ENCODE measurements around the gene TTLL5.

Gene TTLL5

GRCh38 chr14:75944607-75945241, 283.7 kb downstream of the TTLL5 start:
- Histone ChIP-seq H3K27me3 (ENCODE audit: control insufficient read depth, insufficient read depth, low read length) (no peaks in the 10 kb centered on the region), H3K4me1 (ENCODE audit: control insufficient read depth, insufficient read depth, low read length) (no peaks in the 10 kb centered on the region), H3K36me3 (ENCODE audit: control insufficient read depth, insufficient read depth, low read length) (no peaks in the 10 kb centered on the region), H3K4me3 (ENCODE audit: low read length) (no peak overlapping the region), H3K9me3 (ENCODE audit: control insufficient read depth, low read length) (no peaks in the 10 kb centered on the region), H3K9ac (ENCODE audit: low read length) (no peak overlapping the region)

- Histone ChIP-seq H3K36me3 (ENCODE audit: control insufficient read depth, insufficient read depth, low read length) (no peaks in the 10 kb centered on the region), H3K9ac (ENCODE audit: low read length) (no peak overlapping the region), H3K9me3 (ENCODE audit: control insufficient read depth, low read length) (no peaks in the 10 kb centered on the region), H3K4me3 (ENCODE audit: low read length) (no peak overlapping the region), H3K4me1 (ENCODE audit: control insufficient read depth, insufficient read depth, low read length) (no peaks in the 10 kb centered on the region), H3K27me3 (ENCODE audit: control insufficient read depth, insufficient read depth, low read length) (no peaks in the 10 kb centered on the region)
These were observed 285.7 kb downstream of the TTLL5 start for GRCh38 chr14:75946785-75947184.

GRCh38 chr14:75952489-75952888, 291.4 kb downstream of the TTLL5 start:
- no peak overlapping the region for H3K4me3 ChIP-seq (ENCODE audit: low read length)
- no peak overlapping the region for H3K9ac ChIP-seq (ENCODE audit: low read length)
- no peaks in the 10 kb centered on the region for H3K4me1 ChIP-seq (ENCODE audit: control insufficient read depth, insufficient read depth, low read length)
- H3K27me3 ChIP-seq (ENCODE audit: control insufficient read depth, insufficient read depth, low read length): no peaks in the 10 kb centered on the region
- no peaks in the 10 kb centered on the region for H3K9me3 ChIP-seq (ENCODE audit: control insufficient read depth, low read length)
- H3K36me3 ChIP-seq (ENCODE audit: control insufficient read depth, insufficient read depth, low read length): no peaks in the 10 kb centered on the region

- H3K4me3 ChIP-seq (ENCODE audit: low read length): no peak overlapping the region
- H3K27me3 ChIP-seq (ENCODE audit: control insufficient read depth, insufficient read depth, low read length): no peaks in the 10 kb centered on the region
- H3K4me1 ChIP-seq (ENCODE audit: control insufficient read depth, insufficient read depth, low read length): no peaks in the 10 kb centered on the region
- no peaks in the 10 kb centered on the region for H3K9me3 ChIP-seq (ENCODE audit: control insufficient read depth, low read length)
- no peak overlapping the region for H3K9ac ChIP-seq (ENCODE audit: low read length)
- no peaks in the 10 kb centered on the region for H3K36me3 ChIP-seq (ENCODE audit: control insufficient read depth, insufficient read depth, low read length)
These were observed 298.0 kb downstream of the TTLL5 start for GRCh38 chr14:75959031-75959430.

- Histone ChIP-seq H3K9me3 (ENCODE audit: control insufficient read depth, low read length) (no peaks in the 10 kb centered on the region), H3K4me3 (ENCODE audit: low read length) (no peak overlapping the region), H3K4me1 (ENCODE audit: control insufficient read depth, insufficient read depth, low read length) (no peaks in the 10 kb centered on the region), H3K9ac (ENCODE audit: low read length) (no peak overlapping the region), H3K27me3 (ENCODE audit: control insufficient read depth, insufficient read depth, low read length) (no peaks in the 10 kb centered on the region), H3K36me3 (ENCODE audit: control insufficient read depth, insufficient read depth, low read length) (no peaks in the 10 kb centered on the region)
These were observed 299.2 kb downstream of the TTLL5 start for GRCh38 chr14:75960231-75960630.

GRCh38 chr14:75961662-75962061, 300.6 kb downstream of the TTLL5 start:
- H3K36me3 ChIP-seq (ENCODE audit: control insufficient read depth, insufficient read depth, low read length): no peaks in the 10 kb centered on the region
- no peaks in the 10 kb centered on the region for H3K9me3 ChIP-seq (ENCODE audit: control insufficient read depth, low read length)
- H3K4me3 ChIP-seq (ENCODE audit: low read length): no peak overlapping the region
- no peaks in the 10 kb centered on the region for H3K27me3 ChIP-seq (ENCODE audit: control insufficient read depth, insufficient read depth, low read length)
- no peak overlapping the region for H3K9ac ChIP-seq (ENCODE audit: low read length)
- no peaks in the 10 kb centered on the region for H3K4me1 ChIP-seq (ENCODE audit: control insufficient read depth, insufficient read depth, low read length)

GRCh38 chr14:75967866-75968265, 306.8 kb downstream of the TTLL5 start:
- H3K9ac ChIP-seq (ENCODE audit: low read length): no peak overlapping the region
- H3K4me3 ChIP-seq (ENCODE audit: low read length): no peak overlapping the region
- H3K36me3 ChIP-seq (ENCODE audit: control insufficient read depth, insufficient read depth, low read length): no peaks in the 10 kb centered on the region
- peaks cover 6% of the 10 kb centered on the region for H3K4me1 ChIP-seq (ENCODE audit: control insufficient read depth, insufficient read depth, low read length)
- H3K9me3 ChIP-seq (ENCODE audit: control insufficient read depth, low read length): no peaks in the 10 kb centered on the region
- no peaks in the 10 kb centered on the region for H3K27me3 ChIP-seq (ENCODE audit: control insufficient read depth, insufficient read depth, low read length)

GRCh38 chr14:75968456-75968855, 307.4 kb downstream of the TTLL5 start:
- Histone ChIP-seq H3K27me3 (ENCODE audit: control insufficient read depth, insufficient read depth, low read length) (no peaks in the 10 kb centered on the region), H3K9ac (ENCODE audit: low read length) (no peak overlapping the region), H3K36me3 (ENCODE audit: control insufficient read depth, insufficient read depth, low read length) (no peaks in the 10 kb centered on the region), H3K9me3 (ENCODE audit: control insufficient read depth, low read length) (no peaks in the 10 kb centered on the region), H3K4me1 (ENCODE audit: control insufficient read depth, insufficient read depth, low read length) (peaks cover 6% of the 10 kb centered on the region), H3K4me3 (ENCODE audit: low read length) (no peak overlapping the region)

GRCh38 chr14:75969126-75969525, 308.1 kb downstream of the TTLL5 start:
- no peaks in the 10 kb centered on the region for H3K27me3 ChIP-seq (ENCODE audit: control insufficient read depth, insufficient read depth, low read length)
- H3K4me1 ChIP-seq (ENCODE audit: control insufficient read depth, insufficient read depth, low read length): peaks cover 6% of the 10 kb centered on the region
- no peak overlapping the region for H3K9ac ChIP-seq (ENCODE audit: low read length)
- no peaks in the 10 kb centered on the region for H3K9me3 ChIP-seq (ENCODE audit: control insufficient read depth, low read length)
- H3K4me3 ChIP-seq (ENCODE audit: low read length): no peak overlapping the region
- no peaks in the 10 kb centered on the region for H3K36me3 ChIP-seq (ENCODE audit: control insufficient read depth, insufficient read depth, low read length)

- Histone ChIP-seq H3K4me1 (ENCODE audit: control insufficient read depth, insufficient read depth, low read length) (peaks cover 6% of the 10 kb centered on the region), H3K36me3 (ENCODE audit: control insufficient read depth, insufficient read depth, low read length) (no peaks in the 10 kb centered on the region), H3K4me3 (ENCODE audit: low read length) (no peak overlapping the region), H3K27me3 (ENCODE audit: control insufficient read depth, insufficient read depth, low read length) (no peaks in the 10 kb centered on the region), H3K9me3 (ENCODE audit: control insufficient read depth, low read length) (no peaks in the 10 kb centered on the region), H3K9ac (ENCODE audit: low read length) (no peak overlapping the region)
These were observed 308.8 kb downstream of the TTLL5 start for GRCh38 chr14:75969891-75970290.

- no peaks in the 10 kb centered on the region for H3K36me3 ChIP-seq (ENCODE audit: control insufficient read depth, insufficient read depth, low read length)
- H3K27me3 ChIP-seq (ENCODE audit: control insufficient read depth, insufficient read depth, low read length): no peaks in the 10 kb centered on the region
- H3K4me3 ChIP-seq (ENCODE audit: low read length): no peak overlapping the region
- H3K9me3 ChIP-seq (ENCODE audit: control insufficient read depth, low read length): no peaks in the 10 kb centered on the region
- H3K9ac ChIP-seq (ENCODE audit: low read length): no peak overlapping the region
- H3K4me1 ChIP-seq (ENCODE audit: control insufficient read depth, insufficient read depth, low read length): peaks cover 6% of the 10 kb centered on the region
These were observed 309.9 kb downstream of the TTLL5 start for GRCh38 chr14:75970989-75971388.

- Histone ChIP-seq H3K36me3 (ENCODE audit: control insufficient read depth, insufficient read depth, low read length) (no peaks in the 10 kb centered on the region), H3K27me3 (ENCODE audit: control insufficient read depth, insufficient read depth, low read length) (no peaks in the 10 kb centered on the region)
These were observed 310.5 kb downstream of the TTLL5 start for GRCh38 chr14:75971509-75971908.

More at GRCh38 chr14:75971509-75971908, 310.5 kb downstream of the TTLL5 start:
- no peak overlapping the region for H3K4me3 ChIP-seq (ENCODE audit: low read length)
- H3K9me3 ChIP-seq (ENCODE audit: control insufficient read depth, low read length): no peaks in the 10 kb centered on the region
- no peak overlapping the region for H3K9ac ChIP-seq (ENCODE audit: low read length)
- peaks cover 6% of the 10 kb centered on the region for H3K4me1 ChIP-seq (ENCODE audit: control insufficient read depth, insufficient read depth, low read length)

Measured in mucosa of stomach (tissue), 1 donor.